ENCODE results near the gene NDUFB4.

NDUFB4 gene

GRCh38 chr3:120640231-120640630 is 44.1 kb downstream of the NDUFB4 start:
- no peak overlapping the region for H3K27ac ChIP-seq (ENCODE audit: low read depth, low read length)
- H3K4me3 ChIP-seq (ENCODE audit: low read depth, low read length): no peak overlapping the region
- no peaks in the 10 kb centered on the region for H3K4me1 ChIP-seq (ENCODE audit: control insufficient read depth, insufficient read depth, low read length, unreplicated experiment)
- no peaks in the 10 kb centered on the region for H3K36me3 ChIP-seq (ENCODE audit: insufficient read depth, low read length)
- no peak overlapping the region for H2AFZ ChIP-seq (ENCODE audit: low read length, unreplicated experiment)
- no peaks in the 10 kb centered on the region for H3K79me2 ChIP-seq (ENCODE audit: control insufficient read depth, insufficient read depth, low read length, unreplicated experiment)
- peaks cover 13% of the 10 kb centered on the region for H3K27me3 ChIP-seq (ENCODE audit: insufficient read depth, low read length)

DNA sequence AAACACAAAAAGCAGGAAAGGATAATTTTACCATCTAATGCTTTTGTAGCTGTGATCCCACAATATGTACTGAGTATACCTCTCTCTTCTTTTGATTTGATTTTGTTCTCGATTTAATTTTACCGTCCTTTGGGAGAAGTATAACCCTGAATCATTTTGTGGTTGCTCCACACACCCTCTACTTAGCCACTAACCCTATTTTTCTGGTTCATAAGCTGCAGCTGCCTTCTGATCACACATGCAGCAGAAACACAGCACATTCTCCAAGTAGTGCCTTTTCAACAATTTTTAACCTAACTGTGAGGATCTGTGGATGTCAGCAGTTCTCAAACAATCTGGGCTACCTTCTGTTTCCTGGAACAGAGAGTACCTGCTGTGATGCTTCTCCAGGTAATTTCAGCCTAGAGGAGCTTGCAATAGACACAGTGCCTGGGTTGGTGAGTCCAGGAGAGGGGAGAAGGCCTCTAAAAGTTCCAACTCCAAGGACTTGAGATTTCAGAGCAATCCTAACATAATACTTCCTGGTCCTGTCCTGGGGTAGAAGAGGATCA is 45.6 kb downstream of the NDUFB4 start:
- H3K27me3 ChIP-seq (ENCODE audit: insufficient read depth, low read length): peaks cover 17% of the 10 kb centered on the region
- no peaks in the 10 kb centered on the region for H3K4me1 ChIP-seq (ENCODE audit: control insufficient read depth, insufficient read depth, low read length, unreplicated experiment)
- H3K36me3 ChIP-seq (ENCODE audit: insufficient read depth, low read length): no peaks in the 10 kb centered on the region
- no peaks in the 10 kb centered on the region for H3K79me2 ChIP-seq (ENCODE audit: control insufficient read depth, insufficient read depth, low read length, unreplicated experiment)
- H3K27ac ChIP-seq (ENCODE audit: low read depth, low read length): no peak overlapping the region
- H3K4me3 ChIP-seq (ENCODE audit: low read depth, low read length): no peak overlapping the region
- H2AFZ ChIP-seq (ENCODE audit: low read length, unreplicated experiment): no peak overlapping the region

DNA sequence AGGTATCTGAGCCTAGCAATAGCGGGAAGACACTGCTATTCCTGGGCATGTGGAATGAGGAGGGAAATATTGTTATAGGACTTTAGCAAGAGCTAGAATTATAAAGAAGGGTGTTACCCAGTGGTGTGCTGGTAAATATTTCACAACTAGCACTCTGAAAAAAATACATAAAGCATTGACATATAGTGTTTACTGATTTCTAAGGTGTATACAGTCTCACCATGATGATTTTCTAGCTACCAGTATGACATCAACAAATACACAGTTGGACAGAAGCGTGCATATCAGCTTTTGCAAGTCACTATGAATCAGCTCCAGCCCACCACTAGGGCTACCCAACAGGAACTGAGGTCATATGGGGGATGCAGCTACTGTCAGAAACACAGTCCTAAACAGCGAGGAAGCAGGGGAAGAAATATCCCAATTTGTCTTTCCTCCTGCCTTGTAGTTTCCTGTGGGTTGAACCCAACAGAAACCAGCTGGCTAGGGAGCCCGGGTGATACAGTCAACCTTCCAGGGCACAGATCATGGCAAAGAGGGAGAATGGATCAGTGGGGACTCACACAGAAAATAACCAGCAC is 46.3 kb downstream of the NDUFB4 start:
- no peaks in the 10 kb centered on the region for H3K79me2 ChIP-seq (ENCODE audit: control insufficient read depth, insufficient read depth, low read length, unreplicated experiment)
- no peak overlapping the region for H2AFZ ChIP-seq (ENCODE audit: low read length, unreplicated experiment)
- no peaks in the 10 kb centered on the region for H3K36me3 ChIP-seq (ENCODE audit: insufficient read depth, low read length)
- H3K4me3 ChIP-seq (ENCODE audit: low read depth, low read length): no peak overlapping the region
- H3K27ac ChIP-seq (ENCODE audit: low read depth, low read length): no peak overlapping the region
- no peaks in the 10 kb centered on the region for H3K4me1 ChIP-seq (ENCODE audit: control insufficient read depth, insufficient read depth, low read length, unreplicated experiment)
- H3K27me3 ChIP-seq (ENCODE audit: insufficient read depth, low read length): peaks cover 19% of the 10 kb centered on the region

- no peak overlapping the region for H2AFZ ChIP-seq (ENCODE audit: low read length, unreplicated experiment)
- no peak overlapping the region for H3K27ac ChIP-seq (ENCODE audit: low read depth, low read length)
- no peak overlapping the region for H3K4me3 ChIP-seq (ENCODE audit: low read depth, low read length)
- no peaks in the 10 kb centered on the region for H3K79me2 ChIP-seq (ENCODE audit: control insufficient read depth, insufficient read depth, low read length, unreplicated experiment)
- no peaks in the 10 kb centered on the region for H3K36me3 ChIP-seq (ENCODE audit: insufficient read depth, low read length)
- H3K4me1 ChIP-seq (ENCODE audit: control insufficient read depth, insufficient read depth, low read length, unreplicated experiment): no peaks in the 10 kb centered on the region
- H3K27me3 ChIP-seq (ENCODE audit: insufficient read depth, low read length): peaks cover 16% of the 10 kb centered on the region
These were observed 49.1 kb downstream of the NDUFB4 start for GRCh38 chr3:120645083-120645845.

- no peaks in the 10 kb centered on the region for H3K79me2 ChIP-seq (ENCODE audit: control insufficient read depth, insufficient read depth, low read length, unreplicated experiment)
- no peak overlapping the region for H3K4me3 ChIP-seq (ENCODE audit: low read depth, low read length)
These were observed 50.8 kb downstream of the NDUFB4 start for GRCh38 chr3:120646771-120647432.

GRCh38 chr3:120648290-120648689 is 52.2 kb downstream of the NDUFB4 start:
- Histone ChIP-seq H3K36me3 (ENCODE audit: insufficient read depth, low read length) (no peaks in the 10 kb centered on the region), H3K79me2 (ENCODE audit: control insufficient read depth, insufficient read depth, low read length, unreplicated experiment) (no peaks in the 10 kb centered on the region)

More at GRCh38 chr3:120646771-120647432, 50.8 kb downstream of the NDUFB4 start:
- Histone ChIP-seq H3K4me1 (ENCODE audit: control insufficient read depth, insufficient read depth, low read length, unreplicated experiment) (no peaks in the 10 kb centered on the region), H3K27ac (ENCODE audit: low read depth, low read length) (no peak overlapping the region), H3K36me3 (ENCODE audit: insufficient read depth, low read length) (no peaks in the 10 kb centered on the region), H3K27me3 (ENCODE audit: insufficient read depth, low read length) (peaks cover 16% of the 10 kb centered on the region), H2AFZ (ENCODE audit: low read length, unreplicated experiment) (no peak overlapping the region)

DNA sequence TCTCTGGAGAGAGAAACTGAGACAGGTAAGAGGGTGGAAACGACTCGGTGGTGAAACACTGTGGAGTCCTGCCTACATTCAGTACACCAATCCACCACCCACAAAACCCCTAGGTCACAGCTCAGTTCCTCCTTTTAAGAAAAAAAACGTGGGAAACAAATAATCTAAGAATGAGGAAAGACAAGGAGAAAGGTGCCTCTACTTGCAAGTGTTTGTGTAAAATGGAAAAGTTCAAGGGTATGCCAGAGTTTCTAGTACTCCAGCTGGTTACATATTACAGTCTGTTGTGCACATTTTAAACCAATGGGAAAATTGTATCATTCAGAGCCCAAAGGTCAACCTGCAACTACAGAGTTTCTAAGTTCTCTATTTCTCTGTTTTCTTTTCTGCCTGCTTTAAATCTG is 53.7 kb downstream of the NDUFB4 start:
- H3K4me3 ChIP-seq (ENCODE audit: low read depth, low read length): no peak overlapping the region
- H3K36me3 ChIP-seq (ENCODE audit: insufficient read depth, low read length): no peaks in the 10 kb centered on the region
- H3K27me3 ChIP-seq (ENCODE audit: insufficient read depth, low read length): peaks cover 12% of the 10 kb centered on the region; the same call in 1 of the 2 replicates
- no peaks in the 10 kb centered on the region for H3K79me2 ChIP-seq (ENCODE audit: control insufficient read depth, insufficient read depth, low read length, unreplicated experiment)
- no peak overlapping the region for H2AFZ ChIP-seq (ENCODE audit: low read length, unreplicated experiment)
- H3K27ac ChIP-seq (ENCODE audit: low read depth, low read length): no peak overlapping the region
- H3K4me1 ChIP-seq (ENCODE audit: control insufficient read depth, insufficient read depth, low read length, unreplicated experiment): no peaks in the 10 kb centered on the region

More at GRCh38 chr3:120648290-120648689, 52.2 kb downstream of the NDUFB4 start:
- Histone ChIP-seq H3K27ac (ENCODE audit: low read depth, low read length) (no peak overlapping the region), H3K4me1 (ENCODE audit: control insufficient read depth, insufficient read depth, low read length, unreplicated experiment) (no peaks in the 10 kb centered on the region), H3K4me3 (ENCODE audit: low read depth, low read length) (no peak overlapping the region), H3K27me3 (ENCODE audit: insufficient read depth, low read length) (peaks cover 16% of the 10 kb centered on the region), H2AFZ (ENCODE audit: low read length, unreplicated experiment) (no peak overlapping the region)

DNA sequence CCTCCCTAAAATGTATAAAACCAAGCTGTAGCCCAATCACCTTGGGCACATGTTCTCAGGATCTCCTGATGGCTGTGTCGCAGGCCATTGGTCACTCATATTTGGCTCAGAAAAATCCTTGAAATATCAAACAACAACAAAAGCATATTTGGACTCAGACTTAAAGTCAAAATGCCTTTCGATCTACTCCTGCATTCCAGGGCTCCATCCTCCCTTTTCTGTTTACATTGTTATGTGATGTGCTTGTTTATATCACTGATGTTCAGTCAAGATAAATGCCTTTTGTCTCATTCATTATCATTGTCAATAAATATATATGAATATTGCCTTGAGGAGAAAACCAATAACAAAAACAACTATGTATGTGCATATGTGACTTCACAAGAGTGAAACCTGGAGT is 54.2 kb downstream of the NDUFB4 start:
- H3K36me3 ChIP-seq (ENCODE audit: insufficient read depth, low read length): no peaks in the 10 kb centered on the region

More for the DNA sequence above, 54.2 kb downstream of the NDUFB4 start:
- Histone ChIP-seq H3K27me3 (ENCODE audit: insufficient read depth, low read length) (peaks cover 15% of the 10 kb centered on the region; the same call in 1 of the 2 replicates), H2AFZ (ENCODE audit: low read length, unreplicated experiment) (no peak overlapping the region), H3K27ac (ENCODE audit: low read depth, low read length) (no peak overlapping the region), H3K4me3 (ENCODE audit: low read depth, low read length) (no peak overlapping the region), H3K79me2 (ENCODE audit: control insufficient read depth, insufficient read depth, low read length, unreplicated experiment) (no peaks in the 10 kb centered on the region), H3K4me1 (ENCODE audit: control insufficient read depth, insufficient read depth, low read length, unreplicated experiment) (no peaks in the 10 kb centered on the region)

Data from ACC112 (cell line).